Parathyroid adenoma (tissue), 2 donors: Measurements from ENCODE around the gene ZNF714.
A peak's percentile ranks its signal among the peaks of the same experiment; 100 is the strongest.

Experiments
- H2AFZ ChIP-seq: fragments of 300-600 bp; sonication (generic); one replicate; pipeline ENCODE4 v1.7.0; 2017; ENCODE audit warnings: antibody characterized with exemption, mild to moderate bottlenecking
- H3K27ac ChIP-seq: fragments of 300-600 bp; sonication (generic); one replicate; pipeline ENCODE4 v1.7.0; 2017
- H3K27me3 ChIP-seq: fragments of 300-600 bp; sonication (generic); one replicate; pipeline ENCODE4 v1.7.0; 2017; ENCODE audit warnings: low read length; ENCODE audit not compliant: control insufficient read depth, insufficient read depth
- H3K36me3 ChIP-seq: fragments of 300-600 bp; sonication (generic); one replicate; pipeline ENCODE4 v1.7.0; 2017; ENCODE audit warnings: low read length; ENCODE audit not compliant: control insufficient read depth, insufficient read depth
- H3K4me1 ChIP-seq: fragments of 300-600 bp; sonication (generic); one replicate; pipeline ENCODE4 v1.7.0; 2017; ENCODE audit warnings: control low read depth
- H3K4me2 ChIP-seq: fragments of 300-600 bp; sonication (generic); one replicate; pipeline ENCODE4 v1.7.0; 2017; ENCODE audit warnings: low read length
- H3K4me3 ChIP-seq: fragments of 300-600 bp; sonication (generic); one replicate; pipeline ENCODE4 v1.7.0; 2017; ENCODE audit warnings: low read depth, low read length
- H3K79me2 ChIP-seq: fragments of 300-600 bp; sonication (generic); one replicate; pipeline ENCODE4 v1.7.0; 2017; ENCODE audit warnings: control low read depth
- H3K9ac ChIP-seq: fragments of 300-600 bp; sonication (generic); one replicate; pipeline ENCODE4 v1.7.0; 2017; ENCODE audit warnings: mild to moderate bottlenecking
- H3K9me3 ChIP-seq: fragments of 300-600 bp; sonication (generic); one replicate; pipeline ENCODE4 v1.7.0; 2017; ENCODE audit warnings: low read length; ENCODE audit not compliant: control insufficient read depth
- TF ChIP-seq, protein P1 (sequence below): fragments of 300-600 bp; sonication (generic); IDR thresholded peaks from one replicate; pipeline ENCODE4 v1.7.0; 2017; ENCODE audit warnings: antibody characterized with exemption, mild to moderate bottlenecking
- donor health status: primary hyperparathyroidism.

ZNF714 gene

DNA sequence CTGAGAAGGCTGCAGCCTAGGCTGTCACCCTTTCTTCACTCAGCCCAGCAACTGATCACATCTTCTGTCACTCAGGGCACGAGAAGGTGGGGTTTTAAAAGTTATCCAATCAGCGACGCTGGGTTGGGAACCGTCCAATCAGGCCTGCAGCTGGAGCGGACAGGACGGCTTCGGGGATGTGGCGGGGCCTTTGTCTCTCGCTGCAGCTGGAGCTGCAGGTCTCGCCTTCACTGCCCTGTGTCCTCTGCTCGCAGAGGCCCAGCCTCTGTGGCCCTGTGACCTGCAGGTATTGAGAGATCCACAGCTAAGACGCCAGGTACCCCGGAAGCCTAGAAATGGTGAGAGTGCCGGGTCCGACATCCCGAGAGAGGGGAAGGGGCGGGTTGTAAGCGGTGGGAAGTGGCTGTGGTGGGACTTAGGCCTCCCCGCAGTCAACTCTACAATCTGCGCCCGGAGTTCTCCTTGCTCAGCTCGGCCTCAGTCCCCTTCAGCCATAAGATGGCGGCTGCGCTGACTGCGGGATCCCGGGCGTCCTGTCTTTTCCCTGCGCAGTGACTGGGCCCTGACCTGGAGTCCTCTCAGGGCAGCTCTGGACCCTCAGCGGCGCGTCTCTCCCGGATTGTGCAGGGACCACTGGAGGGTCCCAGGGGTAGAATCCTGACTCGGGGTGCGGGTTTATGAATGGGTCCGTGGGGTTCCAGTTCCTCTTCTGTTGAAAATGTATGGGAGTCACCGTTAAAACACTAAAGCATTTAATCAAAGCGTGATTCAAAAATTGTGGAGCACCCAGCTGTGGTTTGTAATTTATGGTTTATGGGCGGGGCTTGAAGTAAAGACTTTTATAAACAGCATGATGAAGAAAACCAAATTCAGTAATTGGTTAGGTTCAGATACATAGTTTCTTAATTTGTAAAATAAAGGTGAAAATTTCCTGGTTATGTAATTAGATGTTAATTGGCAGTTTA, at the start of gene ZNF714:
TSS of gene ZNF714 (plus strand) at position 193 of the 965 bp plus-strand sequence. CDS start 16,066 bp downstream, outside the sequence.
- Histone ChIP-seq H3K4me1 (no peaks in the 10 kb centered on the region), H3K79me2 (no peaks in the 10 kb centered on the region), H3K9me3 (no peaks in the 10 kb centered on the region), H3K4me3 (peak within 1 kb of the TSS; percentile 50), H3K27ac (peak within 1 kb of the TSS; percentile 67), H3K36me3 (no peaks in the 10 kb centered on the region), H3K4me2 (peak within 1 kb of the TSS; percentile 78), H3K27me3 (no peaks in the 10 kb centered on the region), H2AFZ (peak within 1 kb of the TSS; percentile 72), H3K9ac (peak within 1 kb of the TSS; percentile 51)
- TF ChIP-seq, protein P1, sequence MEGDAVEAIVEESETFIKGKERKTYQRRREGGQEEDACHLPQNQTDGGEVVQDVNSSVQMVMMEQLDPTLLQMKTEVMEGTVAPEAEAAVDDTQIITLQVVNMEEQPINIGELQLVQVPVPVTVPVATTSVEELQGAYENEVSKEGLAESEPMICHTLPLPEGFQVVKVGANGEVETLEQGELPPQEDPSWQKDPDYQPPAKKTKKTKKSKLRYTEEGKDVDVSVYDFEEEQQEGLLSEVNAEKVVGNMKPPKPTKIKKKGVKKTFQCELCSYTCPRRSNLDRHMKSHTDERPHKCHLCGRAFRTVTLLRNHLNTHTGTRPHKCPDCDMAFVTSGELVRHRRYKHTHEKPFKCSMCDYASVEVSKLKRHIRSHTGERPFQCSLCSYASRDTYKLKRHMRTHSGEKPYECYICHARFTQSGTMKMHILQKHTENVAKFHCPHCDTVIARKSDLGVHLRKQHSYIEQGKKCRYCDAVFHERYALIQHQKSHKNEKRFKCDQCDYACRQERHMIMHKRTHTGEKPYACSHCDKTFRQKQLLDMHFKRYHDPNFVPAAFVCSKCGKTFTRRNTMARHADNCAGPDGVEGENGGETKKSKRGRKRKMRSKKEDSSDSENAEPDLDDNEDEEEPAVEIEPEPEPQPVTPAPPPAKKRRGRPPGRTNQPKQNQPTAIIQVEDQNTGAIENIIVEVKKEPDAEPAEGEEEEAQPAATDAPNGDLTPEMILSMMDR, result no peak

DNA sequence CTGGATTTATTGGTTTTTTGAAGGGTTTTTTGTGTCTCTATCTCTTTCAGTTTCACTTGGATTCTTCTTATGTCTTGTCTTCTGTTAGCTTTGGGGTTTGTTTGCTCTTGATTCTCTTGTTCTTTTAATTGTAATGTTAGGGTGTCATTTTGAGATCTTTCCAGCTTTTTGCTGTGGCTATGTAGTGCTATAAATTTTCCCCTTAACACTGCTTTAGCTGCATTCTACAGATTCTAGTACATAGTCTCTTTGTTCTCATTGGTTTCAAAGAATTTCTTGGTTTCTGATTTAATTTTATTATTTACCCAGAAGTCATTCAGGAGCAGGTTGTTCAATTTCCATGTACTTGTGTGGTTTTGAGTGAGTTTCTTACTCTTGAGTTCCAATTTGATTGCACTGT, 37.0 kb upstream of the ZNF714 start:
- H3K4me1 ChIP-seq, result no peaks in the 10 kb centered on the region
- H3K9me3 ChIP-seq, result no peaks in the 10 kb centered on the region
- no peak overlapping the region for H3K9ac ChIP-seq
- peaks cover 29% of the 10 kb centered on the region for H3K79me2 ChIP-seq
- TF ChIP-seq, protein P1, result no peak
- no peak overlapping the region for H3K4me2 ChIP-seq
- no peak overlapping the region for H2AFZ ChIP-seq
- H3K27ac ChIP-seq, result no peak overlapping the region
- no peak overlapping the region for H3K4me3 ChIP-seq
- no peaks in the 10 kb centered on the region for H3K27me3 ChIP-seq
- H3K36me3 ChIP-seq, result no peaks in the 10 kb centered on the region

DNA sequence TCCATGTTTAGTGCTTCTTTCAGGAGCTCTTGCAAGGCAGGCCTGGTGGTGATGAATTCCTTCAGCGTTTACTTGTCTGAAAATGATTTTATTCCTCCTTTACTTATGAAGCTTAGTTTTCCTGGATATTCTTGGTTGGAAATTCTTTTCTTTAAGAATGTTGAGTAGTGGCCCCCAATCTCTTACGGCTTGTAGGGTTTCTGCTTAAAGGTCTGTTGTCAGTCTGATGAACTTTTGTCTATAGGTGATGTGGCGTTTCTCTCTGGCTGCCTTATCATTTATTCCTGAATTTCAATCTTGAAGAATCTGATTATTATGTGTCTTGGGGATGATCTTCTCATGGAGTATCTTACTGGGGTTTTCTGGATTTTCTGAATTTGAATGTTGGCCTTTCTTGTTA, 35.5 kb upstream of the ZNF714 start:
- Histone ChIP-seq H3K36me3 (no peaks in the 10 kb centered on the region), H3K27ac (no peak overlapping the region), H3K9me3 (no peaks in the 10 kb centered on the region), H3K27me3 (no peaks in the 10 kb centered on the region), H3K9ac (no peak overlapping the region), H3K4me3 (no peak overlapping the region), H3K4me2 (no peak overlapping the region), H2AFZ (no peak overlapping the region), H3K4me1 (no peaks in the 10 kb centered on the region), H3K79me2 (peaks cover 31% of the 10 kb centered on the region)
- TF ChIP-seq, protein P1, result no peak

DNA sequence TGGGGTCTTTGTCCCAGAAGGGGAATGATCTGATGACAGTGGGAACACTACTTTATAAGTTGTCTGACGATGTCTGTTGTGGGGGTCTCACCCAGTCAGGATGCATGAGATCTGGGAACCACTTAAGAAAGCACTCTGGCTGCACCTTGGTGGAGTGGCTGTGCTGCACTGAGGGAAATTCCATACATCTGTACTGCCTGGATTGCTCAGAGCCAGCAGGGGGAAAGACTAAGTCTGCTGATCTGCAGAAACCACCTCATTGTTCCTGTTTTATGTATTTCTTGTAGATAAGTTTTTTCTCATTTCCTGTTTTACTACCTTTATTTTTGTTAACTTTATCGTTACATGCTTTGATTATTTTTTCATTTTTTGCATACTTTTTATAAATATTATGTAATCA, 34.3 kb upstream of the ZNF714 start:
- Histone ChIP-seq H3K4me3 (no peak overlapping the region), H3K9ac (no peak overlapping the region), H3K4me2 (no peak overlapping the region), H2AFZ (no peak overlapping the region), H3K36me3 (no peaks in the 10 kb centered on the region), H3K79me2 (peaks cover 23% of the 10 kb centered on the region), H3K4me1 (no peaks in the 10 kb centered on the region), H3K27me3 (no peaks in the 10 kb centered on the region), H3K9me3 (no peaks in the 10 kb centered on the region), H3K27ac (no peak overlapping the region)
- TF ChIP-seq, protein P1, result no peak
